LHCN-M2 (cell line): ENCODE measurements around the gene CRYGS. TPM values are rescaled to one million over a fixed set of nuclear protein-coding genes. Genes with fewer than 3 reads are reported as not detected.
"Not testable (repeated sequence)": the region's sequence is repeated elsewhere in the genome, so short reads cannot be mapped to it uniquely, and the experiment has no call there.

Source experiments
- DNase-seq: peaks from one replicate; pipeline ENCODE4 v3.0.0-alpha.2; 2012; ENCODE audit warnings: low read depth
- polyA plus RNA-seq: library from polyadenylated mRNA; unstranded; fragments of >200 nt; gene quantifications from one replicate; pipeline ENCODE4 v1.2.1, GENCODE V29; 2012; ENCODE audit warnings: missing spikeins
- total RNA-seq: library from RNA; depleted of rRNA; stranded (reverse); fragments of >200 nt; gene quantifications from 2 replicates; pipeline ENCODE4 v1.2.3, GENCODE V29; 2014; rRNA removed

The CRYGS gene
- total RNA-seq = 1.4 and 1.7 TPM in 2 replicates
- polyA plus RNA-seq = 0.28 TPM

DNA sequence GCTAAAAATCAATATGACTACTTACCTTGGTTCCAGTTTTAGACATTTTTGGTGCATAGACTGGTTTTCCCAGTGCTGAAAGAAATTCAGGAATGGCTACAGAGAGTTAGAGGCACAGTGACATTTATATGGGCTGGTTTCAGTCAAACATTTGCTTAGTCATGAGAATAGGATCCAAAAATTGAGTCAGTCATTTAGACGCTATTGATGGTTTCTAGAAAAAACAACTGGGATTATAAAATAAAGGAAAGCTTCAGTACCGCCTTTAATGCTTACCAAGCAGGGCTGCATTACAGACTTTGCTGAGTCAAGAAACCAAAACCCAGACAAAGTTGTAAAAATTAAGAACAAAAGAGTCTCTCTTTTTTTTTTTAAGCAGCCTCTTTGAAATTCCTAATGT, at the start of gene CRYGS:
Gene CRYGS, minus strand, starts transcription at position 100 of the 400 bp plus-strand sequence. Its CDS starts 54 bp downstream, at position 46.
- DNase-seq = no peak

DNA sequence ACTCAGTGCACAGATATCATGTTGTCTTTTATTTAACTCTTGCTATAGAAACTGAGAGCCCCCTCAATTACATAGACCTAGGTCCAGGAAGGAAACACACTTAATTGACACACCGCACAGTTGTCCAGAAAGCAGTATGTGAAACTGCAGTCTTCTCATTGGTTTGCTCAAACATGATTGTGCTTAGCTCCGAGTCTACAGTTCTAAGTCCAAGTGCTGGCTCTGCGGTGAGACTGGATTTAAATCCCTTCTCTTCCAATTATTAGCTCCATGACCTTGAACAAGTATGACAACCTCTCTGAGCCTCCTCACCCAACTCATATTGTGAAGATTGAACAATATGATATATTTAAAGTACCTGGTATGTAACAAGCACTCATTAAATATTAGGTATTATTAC, 49.7 kb upstream of the CRYGS start:
- DNase-seq = no peak

DNA sequence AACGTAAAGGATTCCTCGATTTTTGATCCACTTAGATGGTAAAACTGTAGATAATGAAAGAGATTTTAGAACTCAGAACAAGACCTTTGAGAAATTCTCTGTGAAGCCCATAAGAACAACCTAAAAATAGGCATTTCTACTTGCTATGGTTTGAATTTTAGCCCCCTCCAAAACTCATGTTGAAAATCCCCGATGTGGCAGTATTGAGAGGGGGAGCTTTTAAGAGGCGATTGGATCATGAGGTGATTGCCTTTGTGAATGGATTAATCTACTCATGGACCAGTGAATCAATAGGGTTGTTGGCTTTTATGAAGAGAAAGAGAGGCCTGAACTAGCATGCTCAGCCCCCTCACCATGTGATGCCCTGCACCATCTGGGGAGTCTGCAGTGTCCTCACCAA, 48.5 kb upstream of the CRYGS start:
- no peak for DNase-seq

DNA sequence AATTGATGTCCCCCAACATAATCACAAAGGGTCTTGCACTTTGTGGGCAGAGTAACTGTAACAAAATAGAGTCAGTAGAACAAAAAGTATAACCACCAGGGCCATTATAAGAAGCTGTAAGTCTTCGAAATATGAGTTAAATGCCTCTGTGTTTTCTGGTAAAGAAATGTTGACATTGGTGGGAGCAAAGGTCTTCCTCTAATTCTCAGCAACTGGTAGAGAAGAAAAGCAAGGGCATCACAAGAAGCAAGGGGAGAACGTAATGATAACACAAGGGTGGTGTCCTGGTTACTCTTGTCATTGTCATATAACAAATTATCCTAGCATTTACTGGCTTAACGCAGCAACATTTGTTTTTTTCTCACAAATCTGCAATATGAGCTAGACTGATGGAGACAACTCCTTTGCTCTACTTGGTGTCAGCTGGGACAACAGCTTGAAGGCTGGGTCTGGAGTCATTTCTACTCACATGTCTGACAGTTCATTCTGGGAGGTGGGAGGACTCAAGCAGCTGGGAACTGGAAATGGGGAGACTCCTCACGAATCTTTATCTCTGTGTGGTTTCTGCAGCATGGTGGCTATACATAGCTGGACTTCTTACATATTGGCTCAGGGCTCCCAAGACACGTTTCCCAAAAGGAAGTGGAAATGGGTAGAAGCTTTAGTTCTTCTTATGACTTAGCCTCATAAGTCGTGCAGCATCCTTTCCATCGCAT, 46.6 kb upstream of the CRYGS start:
- DNase-seq = no peak

DNA sequence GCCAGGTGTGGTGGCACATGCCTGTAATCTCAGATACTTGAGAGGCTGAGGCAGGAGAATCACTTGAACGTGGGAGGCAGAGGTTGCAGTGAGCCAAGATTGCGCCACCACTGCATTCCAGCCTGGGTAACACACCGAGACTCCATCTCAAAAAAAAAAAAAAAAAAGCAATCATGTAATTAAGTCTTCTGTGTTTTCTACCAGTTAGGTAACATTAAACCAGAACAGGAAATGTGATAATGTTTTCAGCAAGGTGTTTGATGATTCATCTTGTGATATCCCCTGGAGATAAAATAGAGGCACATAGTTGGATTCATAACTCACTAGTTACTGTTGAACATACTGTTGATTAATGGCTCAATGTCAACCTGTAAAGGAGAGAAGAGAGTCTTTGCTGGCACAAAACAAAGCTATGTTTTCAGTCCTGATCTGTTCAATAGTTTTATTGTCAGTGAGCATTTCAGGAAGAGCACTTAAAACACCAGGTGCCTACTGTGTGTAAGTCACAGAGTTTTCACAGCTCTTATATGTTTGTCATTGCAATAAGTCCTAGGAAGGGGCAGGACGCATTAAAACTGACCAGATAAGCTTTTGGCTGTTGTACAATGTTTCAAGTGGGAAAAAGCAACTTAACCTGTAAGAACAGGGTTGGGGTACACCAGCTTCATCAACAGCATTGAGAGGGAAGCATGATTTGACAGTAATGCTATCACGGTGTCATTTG, 45.8 kb upstream of the CRYGS start:
- DNase-seq = no peak

DNA sequence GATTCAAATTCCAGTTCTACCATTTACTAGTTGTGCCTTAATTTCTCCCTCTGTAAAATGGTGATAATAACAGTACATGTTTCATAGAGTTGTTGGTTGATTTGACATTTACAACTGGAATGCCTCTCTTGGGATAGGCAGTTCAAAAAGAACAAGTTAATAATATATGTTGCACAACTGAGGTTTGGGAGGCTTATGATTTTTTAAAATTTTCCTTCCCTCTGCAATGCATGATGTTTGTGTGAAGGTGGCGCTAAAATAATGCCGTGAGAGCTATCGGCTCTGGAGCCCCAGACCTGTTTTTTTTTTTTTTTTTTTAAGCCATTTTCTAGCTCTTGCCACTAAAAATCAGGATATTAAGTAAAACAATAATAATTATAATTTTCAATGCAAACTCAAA, 44.9 kb upstream of the CRYGS start:
- DNase-seq = peak; percentile 26

DNA sequence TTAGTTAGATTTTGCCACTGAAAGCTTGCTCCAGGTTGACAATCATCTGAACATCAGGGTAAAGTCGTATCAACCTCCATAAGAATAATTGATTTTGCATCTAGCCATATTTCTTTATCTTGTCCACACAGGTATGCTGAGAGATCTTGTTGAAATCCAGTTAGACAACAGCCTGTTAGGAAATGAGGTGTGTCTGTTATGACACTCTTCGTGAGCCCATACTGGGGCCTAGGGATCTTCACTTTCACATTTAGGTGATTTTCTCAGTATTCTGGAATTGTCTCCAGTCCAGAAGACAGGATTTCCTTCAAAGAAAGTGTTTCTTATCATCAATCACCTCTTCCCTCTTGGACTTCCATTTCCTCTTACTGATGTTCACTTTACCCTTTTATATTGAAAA, 44.5 kb upstream of the CRYGS start:
- DNase-seq = no peak

DNA sequence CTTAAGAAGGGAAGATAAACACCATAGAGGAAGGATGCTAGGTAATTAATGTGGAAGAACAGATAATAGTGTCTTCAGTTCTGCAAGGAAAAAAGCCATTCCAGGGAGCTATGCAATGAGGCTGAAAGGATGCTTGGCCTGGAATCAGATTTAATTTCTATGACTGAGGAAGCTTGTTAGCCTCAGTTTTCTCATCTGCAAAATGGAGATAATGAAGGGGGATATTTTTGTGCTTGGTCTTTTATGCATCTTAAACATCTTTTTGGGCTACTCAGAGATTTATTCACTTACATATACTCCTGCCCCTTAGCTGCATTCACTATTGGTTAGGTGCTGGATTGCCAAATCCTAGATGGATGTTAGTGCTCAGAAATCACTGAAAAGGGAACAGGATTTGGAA, 43.0 kb upstream of the CRYGS start:
- no peak for DNase-seq

DNA sequence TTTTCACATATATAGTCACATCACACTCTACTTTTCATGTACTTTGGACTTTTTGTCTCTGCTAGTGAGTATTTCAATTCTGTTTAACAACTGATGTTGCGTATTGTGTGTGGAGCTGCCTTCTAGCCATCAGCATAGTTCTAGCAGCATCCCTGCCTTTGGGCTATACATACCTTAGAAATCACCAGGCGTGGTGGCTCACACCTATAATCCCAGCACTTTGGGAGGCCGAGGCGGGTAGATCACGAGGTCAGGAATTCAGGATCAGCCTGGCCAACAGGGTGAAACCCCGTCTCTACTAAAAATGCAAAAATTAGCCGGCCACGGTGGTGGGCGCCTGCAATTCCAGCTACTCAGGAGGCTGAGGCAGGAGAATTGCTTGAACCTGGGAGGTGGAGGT, 42.1 kb upstream of the CRYGS start:
- DNase-seq = not testable (repeated sequence)

DNA sequence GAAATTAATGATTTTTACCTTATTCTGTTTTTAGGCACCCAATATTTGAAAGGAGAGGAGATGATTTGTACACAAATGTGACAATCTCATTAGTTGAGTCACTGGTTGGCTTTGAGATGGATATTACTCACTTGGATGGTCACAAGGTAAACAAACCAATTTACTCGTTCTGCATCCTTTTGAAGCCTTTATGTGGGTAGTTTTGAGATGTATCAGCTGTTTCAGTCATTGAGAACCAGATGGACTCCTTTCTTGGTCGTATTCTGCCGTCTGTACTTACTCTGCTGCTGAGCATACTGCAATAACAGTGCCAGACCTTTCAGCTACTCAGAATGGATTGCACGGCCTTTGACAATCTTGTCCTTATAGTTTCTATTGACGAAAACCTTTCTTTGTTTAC, 39.7 kb upstream of the CRYGS start:
- DNase-seq = peak; percentile 60

DNA sequence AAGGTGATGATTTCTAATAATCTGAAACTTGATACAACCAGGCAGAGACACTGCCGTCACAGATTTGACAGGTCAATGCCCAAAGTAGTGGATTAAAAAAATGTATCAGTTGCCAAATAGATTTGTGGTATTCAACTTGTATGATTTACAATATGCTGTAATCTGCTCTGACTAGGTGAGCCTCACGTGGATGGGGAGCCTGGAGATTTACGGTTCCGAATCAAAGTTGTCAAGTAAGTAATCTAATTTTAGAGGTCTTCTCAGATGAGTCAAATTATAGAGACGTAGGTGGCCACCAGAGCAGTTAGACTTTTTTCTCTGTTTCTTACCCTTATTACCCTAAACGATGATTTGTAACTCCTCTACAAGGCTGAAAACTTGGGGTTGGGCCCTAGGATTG, 38.4 kb upstream of the CRYGS start:
- no peak for DNase-seq

DNA sequence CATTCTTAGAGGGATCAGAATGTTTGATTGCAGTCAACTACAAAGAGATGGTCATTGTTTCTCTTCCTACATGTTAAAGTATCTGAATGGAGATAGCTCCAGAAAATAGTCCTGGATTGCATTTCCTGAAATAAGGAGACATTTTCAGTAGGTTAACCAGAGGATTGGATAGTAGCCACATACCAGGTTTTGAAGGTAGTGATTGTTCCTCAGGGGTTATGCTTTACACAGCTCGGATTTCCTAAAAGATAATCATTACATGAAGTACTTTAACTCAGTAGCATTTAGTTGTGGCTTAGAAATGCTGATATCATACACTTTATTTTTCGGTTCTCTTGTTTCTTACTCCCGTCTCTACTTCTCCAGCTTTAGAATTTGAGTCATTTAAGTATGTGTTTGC, 36.6 kb upstream of the CRYGS start:
- DNase-seq = no peak

DNA sequence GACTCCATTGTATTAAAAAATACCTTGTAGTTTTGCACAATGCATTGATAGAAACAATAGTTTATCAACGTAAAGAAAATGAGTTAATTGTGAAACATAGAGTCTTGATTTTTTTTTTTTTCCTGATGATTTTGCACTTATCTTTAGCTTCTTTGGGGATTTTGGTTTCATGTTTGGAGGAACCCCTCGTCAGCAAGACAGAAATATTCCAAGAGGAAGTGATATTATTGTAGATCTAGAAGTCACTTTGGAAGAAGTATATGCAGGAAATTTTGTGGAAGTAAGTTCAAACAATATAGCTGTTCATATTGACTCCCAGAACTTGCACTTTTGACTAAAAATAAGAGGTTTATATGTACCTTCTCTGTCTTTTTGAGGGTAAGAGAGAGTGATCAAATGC, 33.3 kb upstream of the CRYGS start:
- no peak for DNase-seq

DNA sequence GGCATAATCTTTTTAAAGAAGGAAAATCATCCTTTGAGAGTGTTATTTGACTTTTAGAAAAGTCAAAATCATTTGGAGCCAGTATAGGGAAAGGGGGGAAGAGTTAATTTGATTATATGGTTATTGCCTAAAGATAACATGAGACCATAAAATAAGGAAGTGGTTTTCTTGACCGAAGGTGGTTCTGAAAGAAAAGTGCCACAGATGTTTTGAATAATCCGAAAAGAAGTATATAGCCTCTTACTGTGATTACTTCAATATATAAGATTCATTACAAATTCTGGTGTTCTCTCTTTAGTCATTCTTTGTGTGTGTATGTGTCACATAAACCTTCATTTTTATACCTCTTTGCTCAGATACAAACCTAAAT, 27.4 kb upstream of the CRYGS start:
- DNase-seq = no peak

DNA sequence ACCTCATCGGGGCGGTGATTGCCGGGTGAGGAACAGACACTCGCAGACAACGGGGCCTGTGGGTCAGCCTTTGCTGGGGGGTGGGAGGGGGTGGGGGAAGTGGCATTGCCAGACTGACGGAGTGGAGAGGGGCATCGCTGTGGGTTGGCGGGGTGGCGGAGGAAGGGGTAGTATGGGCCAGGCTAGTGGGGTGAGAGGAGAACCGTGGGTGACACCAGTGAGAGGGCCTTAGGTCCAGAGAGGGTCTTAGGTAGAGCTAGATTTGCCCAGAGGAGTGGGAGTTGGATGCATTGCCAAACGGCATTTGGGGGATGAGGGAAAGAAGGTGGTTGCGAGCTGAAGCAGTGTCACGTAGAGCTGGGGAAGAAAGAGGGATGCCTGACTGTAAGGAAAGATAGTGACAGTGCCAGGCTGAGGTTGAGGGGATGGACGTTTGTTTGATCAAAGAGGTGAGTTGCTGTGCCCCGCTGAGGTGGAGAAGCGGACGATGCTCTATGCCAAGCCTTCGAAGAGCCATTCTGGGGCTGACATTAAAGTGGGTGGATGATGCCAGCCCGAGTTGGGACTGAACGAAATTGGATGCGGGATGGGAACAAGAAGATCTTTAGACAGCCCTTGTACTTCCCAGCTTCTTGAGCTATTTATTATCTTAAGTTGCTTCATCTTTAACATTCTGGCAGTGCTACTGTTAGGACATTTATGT, 26.9 kb upstream of the CRYGS start:
- DNase-seq = no peak

DNA sequence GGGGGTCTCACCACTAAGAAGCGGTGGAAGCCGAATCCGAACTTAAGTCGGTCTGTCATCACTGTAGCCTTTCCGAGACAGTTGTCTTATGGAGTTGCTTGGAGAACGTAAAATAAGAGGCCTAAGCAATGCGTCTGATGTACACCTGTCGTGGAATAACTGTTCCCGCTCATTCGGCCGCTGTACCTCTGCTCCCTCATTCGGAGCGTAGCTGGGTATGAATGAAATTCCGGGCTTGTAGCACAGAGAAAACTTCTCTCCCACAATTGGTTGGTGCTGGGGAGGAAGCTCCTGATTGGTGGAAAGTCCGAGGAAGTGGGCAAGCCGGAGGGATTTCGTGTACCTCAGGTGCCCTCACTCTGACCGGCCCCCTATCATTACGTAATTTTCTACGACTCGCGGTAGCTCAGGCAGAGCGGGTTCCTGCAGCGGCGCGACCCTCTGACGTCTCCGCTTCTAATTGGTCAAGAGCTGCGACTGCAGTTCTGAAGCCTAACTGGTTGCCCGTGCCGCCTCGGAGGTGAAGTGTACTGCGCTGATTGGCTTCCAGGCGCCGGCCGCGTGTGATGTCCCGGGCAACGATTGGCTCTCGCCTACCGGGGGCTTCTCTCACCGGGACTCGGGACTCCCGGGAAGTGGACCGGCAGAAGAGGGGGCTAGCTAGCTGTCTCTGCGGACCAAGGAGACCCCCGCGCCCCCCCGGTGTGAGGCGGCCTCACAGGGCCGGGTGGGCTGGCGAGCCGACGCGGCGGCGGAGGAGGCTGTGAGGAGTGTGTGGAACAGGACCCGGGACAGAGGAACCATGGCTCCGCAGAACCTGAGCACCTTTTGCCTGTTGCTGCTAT, 26.1 kb upstream of the CRYGS start, which contains the start of gene DNAJB11:
Gene DNAJB11, plus strand, starts transcription at position 625 of the 845 bp plus-strand sequence. Its CDS starts 178 bp downstream, at position 803.
- peak; percentile 100 for DNase-seq

DNA sequence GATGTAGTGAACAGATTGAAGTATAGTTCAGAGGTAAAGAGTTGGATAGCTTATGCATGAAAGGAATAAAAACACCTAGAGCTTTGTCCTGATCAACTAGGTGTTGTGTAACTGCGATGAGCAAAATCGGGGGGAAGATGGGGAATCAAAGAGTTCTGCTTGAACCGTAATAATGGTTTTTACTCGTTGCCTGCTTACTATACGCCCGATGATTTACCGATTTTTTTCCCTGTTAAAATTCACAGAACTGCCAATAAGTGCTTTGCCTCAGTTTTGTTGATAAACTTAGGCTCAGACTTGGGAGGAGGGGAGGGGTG, 25.6 kb upstream of the CRYGS start:
- DNase-seq = no peak

DNA sequence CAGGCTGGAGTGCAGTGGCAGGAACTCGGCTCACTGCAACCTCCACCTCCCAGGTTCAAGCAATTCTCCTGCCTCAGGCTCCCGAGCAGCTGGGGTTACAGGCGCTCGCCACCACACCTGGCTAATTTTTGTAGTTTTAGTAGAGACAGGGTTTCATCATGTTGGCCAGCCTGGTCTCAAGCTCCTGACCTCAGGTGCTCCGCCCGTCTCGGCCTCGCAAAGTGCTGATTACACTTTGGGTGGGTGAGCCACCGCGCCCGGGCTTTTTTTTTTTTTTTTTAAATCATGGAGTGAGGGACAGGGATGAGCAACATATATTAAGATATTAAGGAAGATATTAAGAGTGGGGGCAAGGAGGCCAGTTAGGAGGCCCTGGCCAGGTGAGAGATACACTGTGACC, 25.2 kb upstream of the CRYGS start:
- not testable (repeated sequence) for DNase-seq

DNA sequence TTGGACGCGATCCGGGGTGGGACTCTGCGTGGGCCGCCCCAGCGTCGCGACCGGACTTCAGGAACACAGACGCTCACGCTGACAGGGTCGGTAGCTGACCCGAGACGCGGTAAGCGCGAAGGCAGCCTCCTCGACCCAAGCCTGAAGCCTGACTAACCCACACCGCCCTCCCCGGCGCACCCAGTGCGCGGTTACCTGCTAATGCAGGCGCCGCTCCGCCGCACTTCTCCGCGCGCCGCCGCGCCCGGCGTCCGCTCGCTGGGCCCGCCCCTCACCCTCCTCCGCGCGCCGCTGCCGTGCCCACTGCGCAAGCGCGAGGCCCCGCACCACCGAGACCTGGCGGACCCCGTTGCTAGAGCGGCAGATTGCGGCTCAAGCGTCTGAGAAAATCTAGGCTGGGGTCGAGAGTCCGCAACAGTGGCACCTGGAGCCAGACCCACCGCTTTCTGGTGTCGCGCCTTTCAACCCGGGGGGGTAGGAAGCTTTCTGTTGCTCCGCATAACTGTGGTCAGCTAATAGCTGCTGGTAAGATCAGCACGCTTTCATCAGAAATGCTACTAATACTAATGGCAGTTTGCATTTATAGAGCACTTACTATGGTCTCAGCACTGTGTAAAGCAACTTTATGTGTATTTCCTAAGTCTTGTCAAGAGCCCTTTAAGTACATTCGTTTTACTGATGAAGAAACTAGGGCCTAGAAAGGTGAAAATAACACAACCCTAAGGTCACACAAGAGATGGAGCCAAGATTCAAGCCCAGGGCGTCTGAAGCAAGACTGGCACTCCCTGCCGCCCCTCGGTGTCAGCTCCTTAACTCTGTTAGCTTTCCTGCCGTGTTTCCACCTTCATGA, 23.1 kb upstream of the CRYGS start, which contains the start of gene TBCCD1:
Gene TBCCD1, minus strand, starts transcription at position 268 of the 850 bp plus-strand sequence. CDS start 3,010 bp downstream, outside the sequence.
- DNase-seq = peak; percentile 84

DNA sequence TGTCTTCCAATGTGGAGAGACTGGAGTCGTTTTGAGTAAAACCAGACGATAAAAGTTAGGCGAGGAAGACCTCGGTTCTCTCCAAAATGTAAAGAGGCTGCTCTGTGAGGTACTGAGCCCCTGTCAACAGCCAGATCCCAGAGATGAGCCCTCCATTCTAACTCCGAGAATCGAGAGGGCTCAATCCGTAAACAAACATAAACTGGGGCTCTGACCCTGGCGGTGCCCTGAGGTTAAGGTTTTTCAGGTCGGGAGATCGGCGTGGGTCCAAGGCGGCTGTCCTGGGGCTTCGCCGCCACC, 22.5 kb upstream of the CRYGS start:
- no peak for DNase-seq

DNA sequence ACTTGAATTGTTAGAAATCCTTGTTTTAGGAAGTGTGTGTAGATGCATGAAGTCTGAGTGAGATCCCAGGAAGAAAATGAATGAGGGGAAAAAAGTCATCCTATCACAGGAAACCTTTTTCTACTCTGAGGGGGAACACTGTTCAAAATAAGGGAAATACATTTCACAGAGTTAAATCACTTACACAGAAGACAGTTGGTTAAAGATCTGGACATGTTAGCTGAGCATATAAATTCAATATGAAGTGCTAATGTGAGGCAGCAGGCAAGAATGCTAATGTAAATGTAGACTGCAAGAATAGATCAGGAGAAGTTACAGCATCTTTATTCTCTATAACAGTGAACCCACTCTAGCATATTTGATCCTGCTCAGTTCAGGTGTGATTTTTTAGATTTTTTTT, 20.4 kb upstream of the CRYGS start:
- no peak for DNase-seq
